Activated naive CD4-positive, alpha-beta T cell treated with anti-CD3 and anti-CD28 coated beads, Interleukin-2, amount 10 ng/mL, durations not matched to agents 7 days and 5 days (primary cell): ENCODE data around the gene RAB24.
"Not testable (repeated sequence)": the region's sequence is repeated elsewhere in the genome, so short reads cannot be mapped to it uniquely, and the experiment has no call there.

Source experiments
- CTCF ChIA-PET: fragments of 350-600 bp; sonication (Branson Sonifier 250); formaldehyde crosslinking; loops from one replicate; lab custom pipeline; 2021; ENCODE audit warnings: antibody characterized with exemption; lab: Charles Lee
- DNase-seq: peaks from one replicate; pipeline ENCODE4 v3.0.0-alpha.2; 2020
- H3K27ac Mint-ChIP-seq: one replicate; pipeline ENCODE4 v1.8.0; 2021; ENCODE audit warnings: mild to moderate bottlenecking, moderate library complexity, mixed read lengths
- H3K27me3 Mint-ChIP-seq: one replicate; pipeline ENCODE4 v1.8.0; 2021; ENCODE audit warnings: mild to moderate bottlenecking, mixed read lengths
- H3K36me3 Mint-ChIP-seq: one replicate; pipeline ENCODE4 v1.8.0; 2021; ENCODE audit warnings: mixed read lengths
- H3K4me1 Mint-ChIP-seq: one replicate; pipeline ENCODE4 v1.8.0; 2021; ENCODE audit warnings: mixed read lengths
- H3K4me3 Mint-ChIP-seq: one replicate; pipeline ENCODE4 v1.8.0; 2021; ENCODE audit warnings: mild to moderate bottlenecking, moderate library complexity, mixed read lengths
- H3K9me3 Mint-ChIP-seq: one replicate; pipeline ENCODE4 v1.8.0; 2021; ENCODE audit warnings: mixed read lengths

Gene RAB24

GRCh38 chr5:177288191-177288590 lies 15.3 kb downstream of the RAB24 start:
- CTCF ChIA-PET = interaction anchor here (1.2 to 1.9 kb wide), 4 partner anchors 13 to 176 kb away, joined by 3 to 6 read pairs (median 3); no protein-coding TSS in a partner anchor
- no peak for DNase-seq
- no peak overlapping the region for H3K4me3 Mint-ChIP-seq
- H3K36me3 Mint-ChIP-seq = peaks cover 54% of the 10 kb centered on the region
- H3K27ac Mint-ChIP-seq = no peak overlapping the region
- peaks cover 8% of the 10 kb centered on the region for H3K4me1 Mint-ChIP-seq
- H3K9me3 Mint-ChIP-seq = no peaks in the 10 kb centered on the region
- H3K27me3 Mint-ChIP-seq = no peaks in the 10 kb centered on the region

- no peak for DNase-seq
- peaks cover 59% of the 10 kb centered on the region for H3K36me3 Mint-ChIP-seq
- H3K27ac Mint-ChIP-seq = peak overlapping the region; percentile 63
- no peak overlapping the region for H3K4me3 Mint-ChIP-seq
- H3K9me3 Mint-ChIP-seq = no peaks in the 10 kb centered on the region
- peaks cover 15% of the 10 kb centered on the region for H3K4me1 Mint-ChIP-seq
- CTCF ChIA-PET = interaction anchor here (1.1 to 1.2 kb wide), 2 partner anchors 33 to 195 kb away, joined by 3 to 5 read pairs; no protein-coding TSS in a partner anchor
- H3K27me3 Mint-ChIP-seq = no peaks in the 10 kb centered on the region
Observed at GRCh38 chr5:177276886-177277285, 26.6 kb downstream of the RAB24 start.

GRCh38 chr5:177275883-177276282 lies 27.6 kb downstream of the RAB24 start:
- H3K9me3 Mint-ChIP-seq = no peaks in the 10 kb centered on the region
- H3K36me3 Mint-ChIP-seq = peaks cover 58% of the 10 kb centered on the region
- no peak overlapping the region for H3K4me3 Mint-ChIP-seq
- CTCF ChIA-PET = interaction anchor here (0.6 kb wide), 1 partner anchor 13 kb away, joined by 3 read pairs; no protein-coding TSS in a partner anchor
- DNase-seq = no peak
- H3K4me1 Mint-ChIP-seq = peaks cover 15% of the 10 kb centered on the region
- no peaks in the 10 kb centered on the region for H3K27me3 Mint-ChIP-seq
- no peak overlapping the region for H3K27ac Mint-ChIP-seq

GRCh38 chr5:177271113-177271512 lies 32.4 kb downstream of the RAB24 start:
- peaks cover 2% of the 10 kb centered on the region for H3K4me1 Mint-ChIP-seq
- CTCF ChIA-PET = interaction anchor here (1.3 kb wide), 1 partner anchor 611 kb away, joined by 3 read pairs; no protein-coding TSS in a partner anchor
- no peaks in the 10 kb centered on the region for H3K27me3 Mint-ChIP-seq
- peaks cover 62% of the 10 kb centered on the region for H3K36me3 Mint-ChIP-seq
- no peak for DNase-seq
- no peaks in the 10 kb centered on the region for H3K9me3 Mint-ChIP-seq
- H3K4me3 Mint-ChIP-seq = no peak overlapping the region
- H3K27ac Mint-ChIP-seq = no peak overlapping the region

GRCh38 chr5:177270653-177271052 lies 32.9 kb downstream of the RAB24 start:
- no peaks in the 10 kb centered on the region for H3K27me3 Mint-ChIP-seq
- H3K4me1 Mint-ChIP-seq = peaks cover 2% of the 10 kb centered on the region
- peaks cover 59% of the 10 kb centered on the region for H3K36me3 Mint-ChIP-seq
- CTCF ChIA-PET = interaction anchor here (0.8 to 1.3 kb wide), 2 partner anchors 14 to 610 kb away, joined by 3 read pairs; no protein-coding TSS in a partner anchor
- no peak overlapping the region for H3K27ac Mint-ChIP-seq
- no peak overlapping the region for H3K4me3 Mint-ChIP-seq
- no peaks in the 10 kb centered on the region for H3K9me3 Mint-ChIP-seq
- DNase-seq = no peak

- H3K27ac Mint-ChIP-seq = no peak overlapping the region
- no peaks in the 10 kb centered on the region for H3K27me3 Mint-ChIP-seq
- peaks cover under 1% of the 10 kb centered on the region for H3K4me1 Mint-ChIP-seq
- no peak overlapping the region for H3K4me3 Mint-ChIP-seq
- DNase-seq = no peak
- no peaks in the 10 kb centered on the region for H3K9me3 Mint-ChIP-seq
- H3K36me3 Mint-ChIP-seq = peaks cover 58% of the 10 kb centered on the region
- CTCF ChIA-PET = interaction anchor here (0.8 to 1.3 kb wide), 2 partner anchors 15 to 609 kb away, joined by 3 read pairs; no protein-coding TSS in a partner anchor
Observed at GRCh38 chr5:177269976-177270375, 33.5 kb downstream of the RAB24 start.

GRCh38 chr5:177269232-177269895 lies 34.2 kb downstream of the RAB24 start:
- Mint-ChIP-seq H3K27ac (no peak overlapping the region), H3K9me3 (no peaks in the 10 kb centered on the region), H3K4me3 (no peak overlapping the region), H3K4me1 (no peaks in the 10 kb centered on the region), H3K36me3 (peaks cover 60% of the 10 kb centered on the region), H3K27me3 (no peaks in the 10 kb centered on the region)
- CTCF ChIA-PET = no interaction called here
- DNase-seq = no peak

GRCh38 chr5:177265395-177265794 lies 38.1 kb downstream of the RAB24 start:
- H3K4me3 Mint-ChIP-seq = no peak overlapping the region
- H3K27ac Mint-ChIP-seq = no peak overlapping the region
- no peaks in the 10 kb centered on the region for H3K9me3 Mint-ChIP-seq
- no peak for DNase-seq
- CTCF ChIA-PET = no interaction called here
- H3K27me3 Mint-ChIP-seq = no peaks in the 10 kb centered on the region
- peaks cover 57% of the 10 kb centered on the region for H3K36me3 Mint-ChIP-seq
- no peaks in the 10 kb centered on the region for H3K4me1 Mint-ChIP-seq

- Mint-ChIP-seq H3K9me3 (no peaks in the 10 kb centered on the region), H3K27me3 (no peaks in the 10 kb centered on the region), H3K4me3 (no peak overlapping the region), H3K4me1 (no peaks in the 10 kb centered on the region), H3K27ac (no peak overlapping the region), H3K36me3 (peaks cover 56% of the 10 kb centered on the region)
- CTCF ChIA-PET = no interaction called here
- DNase-seq = no peak
Observed at GRCh38 chr5:177264178-177264577, 39.3 kb downstream of the RAB24 start.

- H3K9me3 Mint-ChIP-seq = no peaks in the 10 kb centered on the region
- H3K27me3 Mint-ChIP-seq = no peaks in the 10 kb centered on the region
- CTCF ChIA-PET = no interaction called here
- no peak for DNase-seq
- H3K4me3 Mint-ChIP-seq = no peak overlapping the region
- H3K4me1 Mint-ChIP-seq = peaks cover under 1% of the 10 kb centered on the region
- no peak overlapping the region for H3K27ac Mint-ChIP-seq
- H3K36me3 Mint-ChIP-seq = peaks cover 60% of the 10 kb centered on the region
Observed at GRCh38 chr5:177261510-177261909, 42.0 kb downstream of the RAB24 start.

- DNase-seq = no peak
- H3K4me1 Mint-ChIP-seq = peaks cover 3% of the 10 kb centered on the region
- peaks cover 59% of the 10 kb centered on the region for H3K36me3 Mint-ChIP-seq
- H3K27me3 Mint-ChIP-seq = no peaks in the 10 kb centered on the region
- CTCF ChIA-PET = no interaction called here
- no peak overlapping the region for H3K4me3 Mint-ChIP-seq
- no peaks in the 10 kb centered on the region for H3K9me3 Mint-ChIP-seq
- no peak overlapping the region for H3K27ac Mint-ChIP-seq
Observed at GRCh38 chr5:177260961-177261360, 42.6 kb downstream of the RAB24 start.

GRCh38 chr5:177258711-177259110 lies 44.8 kb downstream of the RAB24 start:
- CTCF ChIA-PET, H3K4me3 Mint-ChIP-seq, DNase-seq, H3K9me3 Mint-ChIP-seq, H3K27ac Mint-ChIP-seq, H3K4me1 Mint-ChIP-seq, H3K27me3 Mint-ChIP-seq: not testable (repeated sequence)
- peaks cover 59% of the 10 kb centered on the region for H3K36me3 Mint-ChIP-seq

GRCh38 chr5:177256296-177256695 lies 47.2 kb downstream of the RAB24 start:
- Mint-ChIP-seq H3K36me3 (peaks cover 52% of the 10 kb centered on the region), H3K4me1 (peaks cover 10% of the 10 kb centered on the region), H3K4me3 (no peak overlapping the region), H3K27me3 (no peaks in the 10 kb centered on the region), H3K27ac (no peak overlapping the region), H3K9me3 (no peaks in the 10 kb centered on the region)
- no peak for DNase-seq
- CTCF ChIA-PET = no interaction called here

- CTCF ChIA-PET = interaction anchor here (1.8 kb wide), 1 partner anchor 63 kb away, joined by 3 read pairs; no protein-coding TSS in a partner anchor
- H3K27ac Mint-ChIP-seq = no peak overlapping the region
- H3K4me1 Mint-ChIP-seq = peaks cover 10% of the 10 kb centered on the region
- H3K9me3 Mint-ChIP-seq = no peaks in the 10 kb centered on the region
- no peak for DNase-seq
- H3K4me3 Mint-ChIP-seq = no peak overlapping the region
- H3K27me3 Mint-ChIP-seq = no peaks in the 10 kb centered on the region
- peaks cover 40% of the 10 kb centered on the region for H3K36me3 Mint-ChIP-seq
Observed at GRCh38 chr5:177253252-177253651, 50.3 kb downstream of the RAB24 start.
